Stimulated activated naive CD4-positive, alpha-beta T cell treated with Interleukin-2 at 50 U/mL for 16 hours (primary cell): Measurements from ENCODE around the gene LRRC27.
A peak's percentile ranks its signal among the peaks of the same experiment; 100 is the strongest.

Experiments
- DNase-seq: peaks from one replicate; lab custom pipeline; 2025; lab: John Stamatoyannopoulos, UW

The LRRC27 gene

DNA sequence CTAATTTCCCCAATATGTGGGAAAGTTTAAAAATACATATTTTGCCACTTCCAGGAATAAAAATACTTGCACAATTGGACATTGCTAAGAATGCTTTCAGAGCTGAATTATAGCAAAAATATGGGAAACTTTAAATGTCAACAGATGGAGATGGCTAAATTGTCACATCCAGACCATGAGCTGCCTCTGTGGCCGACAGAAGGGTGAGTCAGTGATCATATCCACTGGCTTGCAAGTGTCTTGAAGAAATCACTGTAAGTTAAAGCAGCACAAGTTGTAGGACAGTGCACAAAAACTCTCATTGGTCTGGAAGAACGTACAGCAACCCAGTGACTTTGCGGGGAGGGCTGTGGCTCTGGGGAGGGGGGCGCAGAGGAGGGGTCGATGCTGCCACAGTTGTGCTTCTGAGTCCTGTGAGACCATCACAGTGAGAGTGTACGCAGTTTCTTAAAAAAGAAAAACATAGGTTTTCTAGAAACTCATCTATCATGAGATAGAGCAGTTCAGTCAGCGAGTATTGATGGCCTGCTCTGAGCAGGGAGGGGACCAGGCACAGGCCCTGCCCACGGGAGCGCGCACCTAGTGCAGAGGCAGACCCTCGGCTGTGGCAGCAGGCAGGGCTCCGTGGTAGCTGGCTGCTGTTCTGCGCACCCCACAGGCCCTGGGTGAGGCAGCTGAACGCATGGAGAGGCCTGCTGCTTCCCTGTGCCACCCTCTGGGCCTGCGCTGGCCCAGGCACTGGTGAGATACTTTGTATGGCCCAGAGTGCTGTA, 25.5 kb downstream of the LRRC27 start:
- DNase-seq: no peak

DNA sequence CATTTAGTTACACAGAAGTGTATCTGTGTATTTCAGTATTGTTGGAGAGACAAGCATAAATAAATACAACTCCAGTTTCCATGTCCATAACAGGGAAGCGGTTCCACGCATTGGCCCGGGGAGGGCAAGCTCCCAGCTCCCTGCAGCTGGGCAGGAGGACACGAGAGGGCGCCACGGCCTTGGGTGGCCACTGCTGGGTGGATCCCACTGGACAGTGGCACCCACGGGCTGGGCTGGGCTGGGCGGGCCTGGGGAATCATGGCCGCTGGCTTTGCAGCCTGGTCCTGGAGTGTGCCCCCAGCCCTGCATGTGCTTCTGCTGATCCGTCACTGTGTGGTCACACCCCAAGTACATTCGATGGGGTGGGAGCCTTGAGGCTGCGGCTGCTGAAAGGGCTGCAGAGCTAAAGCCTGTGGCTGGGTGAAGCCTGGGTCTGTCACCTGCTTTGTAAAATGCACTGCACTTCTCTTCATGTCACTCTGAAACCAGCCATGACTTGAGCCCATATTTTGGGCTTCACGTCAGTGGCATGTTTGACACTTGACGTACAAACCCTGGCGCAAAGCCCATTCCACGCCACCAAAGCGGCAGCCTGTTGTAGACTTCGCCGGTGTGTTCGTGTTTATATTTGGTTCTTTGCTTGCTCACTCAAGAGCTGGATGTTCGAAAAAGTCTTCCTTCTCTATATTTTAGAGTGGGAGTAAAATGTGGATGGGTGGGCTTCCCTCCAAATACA, 27.5 kb downstream of the LRRC27 start:
- DNase-seq: no peak

DNA sequence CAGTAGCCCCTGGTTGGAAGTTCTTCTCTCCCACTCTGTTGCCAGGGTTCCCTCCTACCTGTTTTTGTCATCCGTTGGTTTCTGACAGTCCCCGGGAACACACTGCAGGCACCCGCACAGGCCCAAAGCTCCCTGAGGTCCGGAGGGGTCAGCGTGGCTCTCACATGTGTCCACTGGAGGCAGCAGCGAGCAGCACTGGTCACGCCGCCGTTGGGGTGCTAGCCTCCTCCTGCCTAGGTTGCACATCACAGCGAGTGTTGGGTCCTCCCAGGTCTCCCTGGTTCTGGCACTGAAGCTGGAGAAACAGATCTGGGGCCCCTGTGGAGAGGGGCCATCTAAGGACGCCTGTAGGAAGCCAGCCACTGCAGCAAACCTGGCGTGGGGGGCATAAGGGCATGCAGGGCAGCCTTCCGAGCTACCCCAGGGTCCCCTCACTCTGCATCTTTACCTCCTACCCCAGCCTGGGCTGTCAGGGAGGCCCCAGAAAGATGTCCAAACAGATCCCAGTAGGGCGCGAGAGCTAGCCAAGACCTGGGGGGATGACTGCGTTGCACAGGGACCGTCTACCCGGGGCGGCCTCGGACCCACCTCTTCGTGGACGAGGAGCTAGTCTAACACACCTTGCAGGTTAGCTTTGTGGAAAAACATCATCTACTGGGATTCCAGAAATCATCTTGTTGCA, 28.9 kb downstream of the LRRC27 start:
- no peak for DNase-seq

DNA sequence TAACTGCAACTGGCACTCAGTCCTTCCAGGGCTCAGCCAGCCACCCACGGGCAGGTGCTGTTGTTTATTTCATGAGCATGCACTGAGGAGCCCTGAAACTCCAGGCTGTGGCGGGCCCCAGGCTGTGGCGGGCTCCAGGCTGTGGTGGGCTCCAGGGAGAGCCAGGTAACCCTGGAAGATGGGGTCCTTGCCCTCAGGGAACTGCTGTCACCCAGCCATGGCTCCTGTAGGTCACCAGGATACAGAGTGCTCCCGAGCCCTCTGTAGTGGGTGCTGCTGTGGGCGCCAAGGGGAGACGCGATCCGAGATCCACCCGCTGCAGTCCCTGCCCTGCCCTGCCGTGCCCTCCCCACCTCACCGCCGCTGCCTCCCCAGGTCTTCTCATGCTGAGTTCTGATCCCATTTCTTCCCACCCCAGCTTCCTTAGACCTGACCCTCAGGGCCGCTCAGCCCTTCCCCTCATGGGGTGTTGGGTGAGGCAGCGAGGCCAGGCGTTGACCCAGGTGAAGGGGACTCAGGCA, 29.6 kb downstream of the LRRC27 start:
- DNase-seq: no peak

DNA sequence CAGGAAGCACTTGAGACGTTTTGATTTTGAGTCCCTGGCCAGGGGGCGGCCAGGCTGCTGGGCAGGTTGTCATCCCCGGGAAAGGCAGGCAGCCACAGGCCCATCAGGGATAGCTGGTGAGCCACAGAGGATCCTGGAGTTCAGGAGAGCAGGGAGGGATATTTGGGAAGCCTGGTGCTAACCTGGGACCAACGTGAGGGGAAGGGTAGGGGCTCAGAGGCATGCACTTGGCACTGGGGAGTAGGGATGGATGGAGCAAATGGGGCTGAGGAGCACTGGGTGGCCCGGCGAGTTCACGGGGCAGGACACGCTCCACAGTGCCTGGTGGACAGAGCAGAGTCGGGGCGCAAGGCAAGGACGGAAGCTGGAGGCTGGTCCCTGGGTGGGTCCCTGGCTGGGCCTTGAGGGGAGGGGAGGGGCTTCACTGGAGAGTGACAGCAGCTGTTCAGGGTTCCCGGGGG, 30.2 kb downstream of the LRRC27 start:
- no peak for DNase-seq

DNA sequence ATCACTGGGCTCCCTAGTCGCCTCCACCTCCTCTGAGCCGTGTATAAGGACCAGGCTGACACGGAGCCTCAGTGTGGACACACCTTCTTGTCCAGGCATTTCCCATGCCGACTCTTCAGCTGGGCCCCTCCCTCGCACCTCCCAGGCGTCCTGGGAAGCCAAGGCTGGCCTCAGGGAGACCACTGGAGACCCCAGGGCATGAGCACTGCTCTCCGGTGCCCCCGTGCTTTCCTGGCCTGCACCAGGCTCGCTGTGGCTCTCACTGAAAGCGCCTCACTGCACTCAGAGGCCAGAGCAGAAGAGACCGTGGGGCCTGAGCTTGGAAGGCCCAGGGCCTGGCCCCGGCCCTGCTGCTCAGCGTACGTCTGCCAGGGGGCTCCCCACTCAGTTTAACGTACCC, 31.4 kb downstream of the LRRC27 start:
- no peak for DNase-seq

DNA sequence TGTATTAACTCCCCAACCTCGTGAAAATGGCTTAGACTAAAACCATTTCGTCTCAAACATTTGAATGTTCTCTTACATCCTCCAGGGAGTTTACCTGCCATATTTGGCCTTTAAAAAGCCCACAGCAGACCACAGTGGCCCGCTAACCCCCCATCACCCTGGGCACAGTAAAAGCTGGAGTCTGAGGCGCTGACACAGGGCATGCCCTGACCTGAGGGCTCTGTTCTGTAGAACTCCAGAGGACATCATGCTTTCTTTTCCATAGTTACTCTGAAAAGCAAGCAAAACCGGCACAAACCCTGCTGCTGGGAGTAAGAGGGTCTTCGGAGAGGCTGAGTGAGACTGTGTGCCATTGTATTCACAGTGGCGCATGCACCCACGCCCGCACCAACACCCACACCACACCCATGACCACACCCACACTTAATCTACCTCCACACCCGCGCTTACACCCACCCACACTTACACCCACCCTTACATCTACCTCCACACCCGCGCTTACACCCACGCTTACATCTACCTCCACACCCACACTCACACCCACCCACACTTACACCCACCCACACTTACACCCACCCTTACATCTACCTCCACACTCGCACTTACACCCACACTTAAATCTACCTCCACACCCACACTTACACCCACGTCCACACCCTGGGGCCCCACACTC, 32.1 kb downstream of the LRRC27 start:
- DNase-seq: peak; percentile 70

DNA sequence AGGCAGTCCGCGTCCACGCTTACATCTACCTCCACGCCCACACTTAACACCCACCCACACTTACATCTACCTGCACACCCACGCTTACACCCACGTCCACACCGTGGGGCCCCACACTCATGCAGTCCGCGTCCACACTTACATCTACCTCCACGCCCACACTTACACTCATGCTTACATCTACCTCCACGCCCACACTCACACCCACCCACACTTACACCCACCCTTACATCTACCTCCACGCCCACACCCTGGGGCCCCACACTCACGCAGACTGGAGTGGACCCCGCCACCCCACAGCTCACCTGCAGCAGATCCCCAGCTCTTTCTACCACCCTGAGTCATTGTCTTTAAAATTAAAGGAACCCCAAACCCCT, 32.6 kb downstream of the LRRC27 start:
- peak; percentile 28 for DNase-seq

DNA sequence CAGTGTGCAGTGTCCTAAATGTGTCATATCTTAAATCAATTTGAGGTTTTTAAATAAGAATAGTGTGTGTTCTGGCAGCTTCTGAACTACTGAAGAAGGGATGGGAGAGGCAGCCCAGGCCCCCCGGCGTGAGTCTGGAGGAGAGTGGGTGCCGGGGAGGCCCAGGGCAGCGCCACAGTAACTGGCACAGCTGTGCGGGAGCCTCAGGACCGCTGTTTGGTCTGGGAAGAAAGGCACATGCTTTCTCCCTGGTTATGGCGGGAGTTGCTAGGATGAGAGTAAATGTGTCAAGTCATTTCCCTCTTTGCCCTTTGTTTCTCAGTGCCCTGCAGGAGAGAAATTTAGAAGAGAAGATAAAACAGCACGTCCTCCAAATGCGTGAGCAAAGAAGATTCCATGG, 33.1 kb downstream of the LRRC27 start:
- no peak for DNase-seq

DNA sequence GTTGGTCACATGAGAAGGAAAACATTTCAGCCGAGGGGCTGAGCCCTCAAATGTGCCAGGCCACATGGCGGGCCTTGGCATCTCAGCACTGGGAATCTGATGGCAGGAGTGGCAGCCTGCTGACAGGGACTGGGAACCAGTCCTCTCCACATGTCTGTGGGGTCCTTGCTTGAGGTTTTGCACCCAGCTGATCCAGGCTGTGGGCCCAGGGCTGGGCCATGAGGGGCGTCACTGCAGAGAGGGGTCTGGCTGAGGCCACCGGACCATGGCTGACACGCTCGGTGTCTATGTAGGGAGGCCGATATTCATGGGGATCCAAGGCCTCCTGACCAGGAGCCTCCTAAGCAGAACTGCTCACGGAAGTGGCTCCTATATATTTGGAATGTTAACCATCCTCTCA, 34.0 kb downstream of the LRRC27 start:
- no peak for DNase-seq

DNA sequence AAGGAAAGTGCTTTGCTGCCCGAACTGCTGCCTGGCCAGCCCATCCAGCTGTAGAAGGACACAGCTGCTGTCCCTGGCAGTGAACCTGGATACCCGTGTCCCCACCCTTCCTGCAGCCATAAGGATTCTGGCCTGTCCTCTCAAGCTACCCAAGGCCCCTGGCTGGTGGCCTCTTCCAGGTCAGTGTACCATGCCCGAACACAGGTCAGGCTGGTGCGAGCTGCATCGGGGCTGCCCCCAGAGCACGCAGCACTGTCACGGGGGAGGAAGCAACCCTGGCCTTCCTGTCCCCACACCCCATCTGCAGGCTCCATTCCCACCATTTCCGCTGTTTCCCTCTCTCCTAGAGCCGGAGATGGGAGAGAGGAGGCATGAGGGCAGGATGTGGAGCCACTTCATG, 34.5 kb downstream of the LRRC27 start:
- DNase-seq: no peak

DNA sequence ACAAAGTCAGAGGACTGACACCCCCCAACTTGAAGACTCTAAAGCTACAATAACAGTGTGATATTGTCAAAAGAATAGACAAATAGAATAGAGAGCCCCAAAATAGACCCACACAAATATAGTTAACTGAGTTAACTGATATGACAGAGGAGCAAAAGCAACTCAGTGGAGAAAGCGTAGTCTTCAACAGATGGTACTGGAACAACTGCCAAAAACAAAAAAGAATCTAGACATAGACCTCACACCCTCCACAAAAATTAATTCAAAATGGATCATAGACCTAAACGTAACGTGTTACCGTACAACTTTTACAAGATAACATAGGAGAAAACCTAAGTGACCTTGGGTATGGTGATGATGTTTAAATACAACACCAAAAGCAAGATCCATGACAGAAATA, 36.4 kb downstream of the LRRC27 start:
- no peak for DNase-seq

DNA sequence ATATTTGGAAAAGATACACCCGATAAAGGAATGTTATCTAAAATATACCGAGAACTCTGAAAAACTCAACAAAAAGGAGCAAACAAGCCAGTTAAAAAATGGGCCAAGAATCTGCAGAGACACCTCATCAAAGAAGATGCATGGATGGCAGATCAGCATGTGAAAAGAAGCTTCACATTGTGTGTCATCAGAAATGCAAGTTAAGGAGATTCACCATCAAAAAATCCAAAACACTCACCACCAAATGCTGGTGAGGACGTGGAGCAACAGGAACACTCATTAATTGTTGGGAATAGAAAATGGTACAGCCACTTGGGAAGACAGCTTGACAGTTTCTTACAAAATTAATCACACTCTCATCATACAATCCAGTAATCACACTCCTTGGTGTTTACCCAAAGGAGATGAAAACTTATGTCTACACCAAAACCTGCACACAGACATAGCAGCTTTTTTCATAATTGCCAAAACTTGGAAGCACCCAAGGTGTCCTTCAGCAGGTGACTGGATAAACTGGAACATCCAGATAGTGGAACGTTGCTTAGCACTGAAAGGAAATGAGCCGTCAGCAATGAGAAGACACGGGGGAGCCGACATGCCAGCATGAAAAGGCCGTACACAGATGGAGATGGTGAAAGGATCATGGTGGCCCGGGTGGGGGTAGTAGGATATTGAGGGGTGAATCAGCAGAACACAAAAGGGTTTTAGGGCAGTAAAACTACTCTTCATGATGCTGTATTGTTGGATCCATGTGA, 37.1 kb downstream of the LRRC27 start:
- DNase-seq: no peak

DNA sequence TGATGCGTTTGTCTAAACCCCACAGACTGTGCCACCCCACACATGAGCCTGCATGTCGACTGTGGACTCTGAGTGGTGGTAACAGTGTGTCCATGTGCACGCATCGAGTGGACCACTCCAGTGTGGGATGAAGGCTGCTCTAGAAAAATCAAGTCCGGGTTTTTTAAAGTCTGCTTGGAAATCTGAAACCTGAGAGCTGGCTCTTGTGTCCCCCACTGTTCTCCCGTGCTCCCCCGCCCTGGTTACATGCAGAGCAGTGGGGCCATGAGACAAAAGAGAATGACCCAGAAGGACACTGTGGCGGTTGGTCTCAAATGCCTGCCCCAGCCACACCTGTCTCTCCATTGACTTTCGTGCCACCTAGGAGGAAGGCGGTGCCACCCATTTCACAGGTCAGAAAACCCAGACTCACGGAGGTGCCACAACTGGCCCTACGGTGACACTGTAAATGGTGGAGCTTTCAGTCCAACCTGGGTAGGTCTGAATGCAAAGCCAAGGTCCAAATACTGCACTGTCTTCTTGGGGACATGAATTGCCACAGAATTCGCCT, 37.7 kb downstream of the LRRC27 start:
- no peak for DNase-seq

DNA sequence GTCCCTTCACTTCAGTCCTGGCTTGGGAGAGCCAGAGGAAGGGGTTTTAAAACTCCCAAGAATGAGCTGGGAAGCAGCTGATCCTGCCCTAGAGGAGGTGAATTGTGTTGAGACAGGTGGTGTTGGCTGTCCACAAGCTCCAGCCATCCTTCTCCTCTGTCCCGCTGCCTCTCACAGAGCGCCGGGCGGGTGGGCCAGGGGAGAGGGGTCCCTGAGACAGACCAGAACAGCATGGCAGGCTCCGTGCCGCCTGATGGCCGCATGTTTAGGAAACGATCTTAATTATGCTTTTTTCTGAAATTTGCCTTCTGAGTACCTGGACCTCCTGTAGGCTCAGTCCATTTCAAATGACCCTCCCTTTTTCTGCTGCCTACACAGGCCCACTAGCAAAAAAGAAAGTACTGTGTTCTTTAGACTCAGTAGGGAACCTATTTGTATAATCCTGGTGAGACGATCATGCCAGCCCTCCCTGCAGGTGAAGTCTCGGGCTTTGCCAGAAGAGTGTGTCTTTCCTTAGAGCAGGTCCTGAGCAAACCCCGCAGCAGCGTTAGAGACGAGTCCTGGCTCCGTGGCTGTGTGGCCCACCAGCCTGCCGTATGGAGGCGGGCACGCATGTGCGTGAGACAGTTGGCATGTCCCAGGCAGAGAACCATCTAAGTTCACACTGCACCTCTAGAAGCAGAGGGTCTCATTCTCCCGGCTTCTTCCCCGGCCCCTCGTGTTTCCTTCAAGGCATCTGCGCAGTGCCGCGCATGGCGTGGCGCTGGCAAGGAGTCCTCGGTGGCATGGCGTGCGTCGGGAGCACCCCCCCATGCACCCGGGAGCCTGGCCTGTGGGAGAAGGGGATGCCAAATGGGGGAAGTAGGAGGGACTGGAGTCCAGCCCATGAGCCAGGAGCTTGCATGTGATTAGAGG, 38.7 kb downstream of the LRRC27 start:
- DNase-seq: no peak

DNA sequence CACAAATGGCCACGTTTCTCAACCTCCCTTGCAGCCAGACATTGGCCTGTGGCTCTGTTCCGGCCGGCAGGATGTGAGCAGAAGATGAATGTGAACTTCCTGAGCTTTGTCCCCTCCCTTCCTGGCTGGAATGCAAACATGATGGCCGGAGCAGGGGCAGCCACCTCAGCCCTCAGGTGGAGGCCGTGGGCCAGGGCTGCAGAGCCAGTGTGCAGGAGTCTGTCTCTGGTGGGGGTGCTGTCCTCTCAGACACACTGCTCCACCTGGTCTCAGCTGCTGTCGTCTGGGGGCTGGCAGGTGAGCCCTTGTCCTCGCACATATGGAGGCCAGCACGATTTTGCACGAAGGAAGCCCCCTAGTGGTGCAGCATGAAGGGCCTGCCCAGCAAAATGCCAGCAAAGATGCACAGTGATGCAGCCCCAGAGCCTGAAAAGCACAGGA, 39.7 kb downstream of the LRRC27 start:
- DNase-seq: no peak

DNA sequence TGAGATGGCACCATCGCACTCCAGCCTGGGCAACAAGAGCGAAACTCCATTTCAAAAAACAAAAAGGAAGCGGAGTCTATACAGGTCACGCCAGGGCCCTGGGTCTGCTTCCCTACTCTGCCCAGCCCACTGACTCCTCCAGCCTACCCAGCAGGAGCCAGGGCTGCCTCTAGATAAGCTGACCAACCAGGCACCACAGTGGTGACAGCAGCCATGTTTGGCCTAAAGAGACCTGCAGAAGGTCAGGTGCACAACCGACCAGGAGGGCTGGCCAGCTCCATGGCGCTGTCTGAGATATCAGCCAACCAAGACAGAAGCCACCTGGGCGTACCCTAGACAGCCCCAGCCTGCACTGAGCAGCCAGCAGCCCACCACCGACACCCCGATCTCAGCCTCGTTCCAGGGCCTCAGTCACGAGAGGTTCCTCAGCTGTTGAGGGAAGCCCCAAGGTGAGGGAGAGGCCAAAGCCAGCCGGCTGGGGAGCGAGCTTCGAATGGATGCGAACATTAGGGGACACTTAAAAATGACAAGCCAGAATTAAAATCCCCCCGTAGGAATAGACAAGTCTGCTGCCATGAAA, 40.6 kb downstream of the LRRC27 start:
- DNase-seq: no peak

DNA sequence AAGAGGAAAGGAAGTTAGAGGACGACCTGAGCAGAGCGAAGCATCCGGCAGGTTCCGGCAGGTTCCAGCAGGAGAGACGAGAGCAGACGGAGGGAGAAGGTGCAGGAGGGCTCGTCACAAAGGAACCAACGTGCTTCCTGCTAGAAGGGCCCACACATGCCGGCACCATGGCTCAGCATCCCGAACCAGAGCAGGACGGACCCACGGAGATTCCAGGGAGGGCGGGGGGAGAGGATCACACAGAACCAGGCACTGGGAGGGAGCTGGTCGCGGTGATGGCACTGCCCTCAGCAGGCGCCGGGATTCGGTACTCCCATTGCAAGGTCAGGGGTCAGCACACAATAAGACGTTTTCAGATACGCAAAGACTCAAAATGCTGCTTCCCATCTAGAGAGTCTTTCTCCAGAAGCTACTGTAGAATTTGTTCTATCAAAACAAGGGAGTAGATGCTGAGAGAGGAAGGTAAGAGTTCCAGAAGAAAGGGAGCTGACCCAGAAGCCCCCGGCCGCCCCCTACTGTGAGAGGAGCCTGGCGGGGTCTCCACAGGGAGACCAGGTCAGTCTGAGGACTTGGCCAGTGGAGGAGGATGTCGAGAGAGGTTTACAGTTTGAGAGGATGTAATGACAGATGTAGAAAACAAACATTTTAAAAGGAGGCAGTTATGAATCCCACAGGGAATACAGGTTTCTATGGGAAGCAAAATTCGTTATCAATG, 41.4 kb downstream of the LRRC27 start:
- no peak for DNase-seq

DNA sequence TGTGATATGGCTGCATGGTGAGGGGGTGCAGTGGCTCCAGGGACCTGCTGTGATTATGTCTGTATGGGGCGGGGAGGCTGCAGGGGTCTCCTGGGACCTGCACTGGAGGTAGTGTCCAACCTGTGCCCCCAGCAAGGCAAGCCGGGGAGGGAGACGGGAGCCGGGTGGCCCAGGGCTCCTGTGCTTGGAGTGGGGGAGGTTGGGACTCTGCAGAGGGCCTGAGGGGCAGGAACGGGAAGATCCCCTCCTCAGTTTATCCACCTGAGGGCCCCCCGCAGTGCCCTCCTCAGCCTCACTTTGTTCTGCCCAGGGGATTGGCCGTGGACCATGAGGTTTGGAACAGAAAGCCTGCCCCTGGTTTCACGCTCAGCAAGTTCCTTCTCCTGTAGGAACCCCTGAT, 42.2 kb downstream of the LRRC27 start:
- DNase-seq: no peak
